Brain microvascular endothelial cell (primary cell): ENCODE data around the gene MX1.

Experiments
- DNase-seq: peaks from one replicate; pipeline ENCODE4 v3.0.0-alpha.2; 2020
- H3K27ac ChIP-seq: fragments of 250-450 bp; sonication (Bioruptor Pico); 2 replicates; pipeline ENCODE4 v1.5.1; 2020; ENCODE audit warnings: mild to moderate bottlenecking, moderate library complexity
- H3K27me3 ChIP-seq: fragments of 250-450 bp; sonication (Bioruptor Pico); replicated peaks from 2 replicates; pipeline ENCODE4 v1.5.1; 2020; ENCODE audit warnings: mild to moderate bottlenecking
- H3K36me3 ChIP-seq: fragments of 250-450 bp; sonication (Bioruptor Pico); replicated peaks from 2 replicates; pipeline ENCODE4 v1.5.1; 2020; ENCODE audit warnings: mild to moderate bottlenecking
- H3K4me3 ChIP-seq: 2 replicates; pipeline ENCODE4 v1.5.1; 2011; ENCODE audit warnings: low read depth, mild to moderate bottlenecking, control low read depth, low read length, moderate library complexity
- CTCF ChIP-seq: IDR thresholded peaks from 2 replicates; pipeline ENCODE4 v1.5.1; 2011; ENCODE audit warnings: low read depth, mild to moderate bottlenecking, moderate library complexity, low read length, control low read depth, inconsistent platforms; ENCODE audit errors: missing control alignments
- in situ Hi-C: cut with HindIII; loops from 2 replicates; pipeline ENCODE4 v1.10.0; 2017; ENCODE audit warnings: low sequenced_read_pairs, low pct_ligation_motif_present

Gene MX1

GRCh38 chr21:41387042-41387819 is 38.8 kb upstream of the MX1 start:
- DNase-seq, result no peak
- H3K27me3 ChIP-seq, result no peaks in the 10 kb centered on the region
- in situ Hi-C loops, result no loop called here
- no peak overlapping the region for H3K4me3 ChIP-seq
- no peak for TF ChIP-seq CTCF
- H3K27ac ChIP-seq, result no peak overlapping the region
- no peaks in the 10 kb centered on the region for H3K36me3 ChIP-seq

DNA sequence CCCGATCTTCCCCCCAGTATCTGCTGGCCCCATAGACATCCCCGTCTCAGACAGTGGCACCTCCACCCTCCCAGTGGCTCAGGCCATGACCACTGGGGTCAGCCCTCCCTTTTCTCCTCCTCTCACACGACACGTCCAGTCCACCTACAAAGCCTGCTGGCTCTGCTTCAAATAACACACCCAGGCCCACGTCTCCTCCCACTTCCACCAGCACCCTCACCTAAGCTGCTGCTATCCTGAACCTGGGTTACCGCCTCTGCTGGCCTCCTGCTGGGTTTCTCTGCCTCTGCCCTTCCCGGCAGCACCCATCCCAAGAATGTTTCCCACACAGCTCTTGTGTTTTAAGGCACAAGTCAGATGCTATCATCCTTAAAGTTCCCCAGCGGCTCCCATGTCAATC is 38.2 kb upstream of the MX1 start:
- Histone ChIP-seq H3K27ac (no peak overlapping the region), H3K4me3 (no peak overlapping the region)

GRCh38 chr21:41388259-41388658 is 37.8 kb upstream of the MX1 start:
- H3K27me3 ChIP-seq, result no peaks in the 10 kb centered on the region
- TF ChIP-seq CTCF, result no peak
- no peak for DNase-seq
- no peak overlapping the region for H3K4me3 ChIP-seq
- no peaks in the 10 kb centered on the region for H3K36me3 ChIP-seq
- H3K27ac ChIP-seq, result no peak overlapping the region
- in situ Hi-C loops, result no loop called here

More for the DNA sequence above, 38.2 kb upstream of the MX1 start:
- DNase-seq, result no peak
- Histone ChIP-seq H3K27me3 (no peaks in the 10 kb centered on the region), H3K36me3 (no peaks in the 10 kb centered on the region)
- no peak for TF ChIP-seq CTCF
- in situ Hi-C loops, result no loop called here

GRCh38 chr21:41390043-41390639 is 35.9 kb upstream of the MX1 start:
- TF ChIP-seq CTCF, result no peak
- in situ Hi-C loops, result no loop called here
- Histone ChIP-seq H3K4me3 (no peak overlapping the region), H3K27me3 (no peaks in the 10 kb centered on the region), H3K27ac (no peak overlapping the region), H3K36me3 (no peaks in the 10 kb centered on the region)
- no peak for DNase-seq

GRCh38 chr21:41393876-41394465 is 32.1 kb upstream of the MX1 start:
- TF ChIP-seq CTCF, result no peak
- no peak for DNase-seq
- no peak overlapping the region for H3K4me3 ChIP-seq
- H3K27ac ChIP-seq, result no peak overlapping the region
- H3K36me3 ChIP-seq, result no peaks in the 10 kb centered on the region
- no peaks in the 10 kb centered on the region for H3K27me3 ChIP-seq
- in situ Hi-C loops, result no loop called here
